ENCODE data around the gene ANGPTL3.
"Not testable (repeated sequence)": the region's sequence is repeated elsewhere in the genome, so short reads cannot be mapped to it uniquely, and the experiment has no call there.

Gene ANGPTL3, protein sequence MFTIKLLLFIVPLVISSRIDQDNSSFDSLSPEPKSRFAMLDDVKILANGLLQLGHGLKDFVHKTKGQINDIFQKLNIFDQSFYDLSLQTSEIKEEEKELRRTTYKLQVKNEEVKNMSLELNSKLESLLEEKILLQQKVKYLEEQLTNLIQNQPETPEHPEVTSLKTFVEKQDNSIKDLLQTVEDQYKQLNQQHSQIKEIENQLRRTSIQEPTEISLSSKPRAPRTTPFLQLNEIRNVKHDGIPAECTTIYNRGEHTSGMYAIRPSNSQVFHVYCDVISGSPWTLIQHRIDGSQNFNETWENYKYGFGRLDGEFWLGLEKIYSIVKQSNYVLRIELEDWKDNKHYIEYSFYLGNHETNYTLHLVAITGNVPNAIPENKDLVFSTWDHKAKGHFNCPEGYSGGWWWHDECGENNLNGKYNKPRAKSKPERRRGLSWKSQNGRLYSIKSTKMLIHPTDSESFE

GRCh38 chr1:62597281-62597680 lies at the start of gene ANGPTL3:
Gene ANGPTL3, plus strand, starts transcription at chr1:62597520. Its CDS starts 47 bp downstream, at chr1:62597567.
- DNase-seq, result no peak

DNA sequence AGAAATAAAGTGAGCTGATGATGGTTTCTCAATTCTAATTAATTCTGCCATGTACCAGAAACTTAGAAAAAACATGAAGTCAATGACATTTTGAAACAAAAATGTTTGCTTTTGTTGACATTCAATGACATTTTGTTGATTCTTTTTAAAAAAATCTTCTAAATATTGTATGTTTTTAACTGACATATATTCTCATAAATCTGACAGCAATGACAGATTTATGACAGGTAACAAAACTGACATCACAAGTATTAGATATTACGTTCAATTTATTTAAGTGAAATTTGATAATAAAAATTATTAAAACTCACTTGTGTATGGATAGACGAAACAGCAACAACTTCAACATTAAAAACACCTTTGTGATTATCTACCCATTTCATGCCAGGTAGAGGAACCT lies 36.0 kb upstream of the ANGPTL3 start:
- DNase-seq, result no peak

DNA sequence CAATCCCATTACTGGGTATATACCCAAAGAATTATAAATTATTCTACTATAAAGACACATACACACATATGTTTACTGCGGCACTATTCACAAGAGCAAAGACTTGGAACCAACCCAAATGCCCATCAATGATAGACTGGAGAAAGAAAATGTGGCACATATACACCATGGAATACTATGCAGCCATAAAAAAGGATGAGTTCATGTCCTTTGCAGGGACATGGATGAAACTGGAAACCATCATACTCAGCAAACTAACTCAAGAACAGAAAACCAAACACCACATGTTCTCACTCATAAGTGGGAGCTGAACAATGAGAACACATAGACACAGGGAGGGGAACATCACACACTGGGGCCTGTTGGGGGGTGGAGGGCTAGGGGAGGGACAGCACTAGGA lies 30.1 kb upstream of the ANGPTL3 start:
- DNase-seq, result not testable (repeated sequence)

DNA sequence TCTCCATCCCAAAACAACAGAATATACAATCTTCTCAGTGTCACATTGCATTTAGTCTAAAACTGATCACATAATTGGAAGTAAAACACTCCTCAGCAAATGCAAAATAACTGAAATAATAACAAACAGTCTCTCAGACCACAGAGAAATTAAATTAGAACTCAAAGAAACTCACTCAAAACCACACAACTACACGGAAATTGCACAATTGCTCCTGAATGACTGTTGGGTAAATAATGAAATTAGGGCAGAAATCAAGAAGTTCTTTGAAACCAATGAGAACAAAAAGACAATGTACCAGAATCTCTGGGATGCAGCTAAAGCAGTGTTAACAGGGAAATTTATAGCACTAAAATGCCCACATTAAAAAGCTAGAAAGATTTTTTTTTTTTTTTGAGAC lies 29.4 kb upstream of the ANGPTL3 start:
- DNase-seq, result not testable (repeated sequence)

- not testable (repeated sequence) for DNase-seq
Measured at GRCh38 chr1:62571517-62571916, 25.8 kb upstream of the ANGPTL3 start.

DNA sequence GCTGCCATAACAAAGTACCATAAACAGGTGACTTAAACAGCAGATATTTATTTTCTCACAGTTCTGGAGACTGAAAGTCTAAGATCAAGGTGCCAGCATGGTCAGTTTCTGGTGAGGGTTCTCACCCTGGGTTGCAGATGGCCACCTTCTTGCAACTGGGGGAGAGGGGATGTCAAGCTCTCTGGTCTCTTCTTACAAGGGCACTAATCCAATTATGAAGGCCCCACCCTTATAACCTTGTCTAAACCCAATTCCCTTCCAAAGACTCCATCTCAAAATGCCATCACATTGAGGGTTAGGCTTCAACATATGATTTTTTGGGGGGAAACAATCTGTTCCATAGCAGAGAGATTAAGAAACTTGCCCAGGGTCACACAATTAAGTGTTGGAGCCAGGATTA lies 24.8 kb upstream of the ANGPTL3 start:
- DNase-seq, result no peak

DNA sequence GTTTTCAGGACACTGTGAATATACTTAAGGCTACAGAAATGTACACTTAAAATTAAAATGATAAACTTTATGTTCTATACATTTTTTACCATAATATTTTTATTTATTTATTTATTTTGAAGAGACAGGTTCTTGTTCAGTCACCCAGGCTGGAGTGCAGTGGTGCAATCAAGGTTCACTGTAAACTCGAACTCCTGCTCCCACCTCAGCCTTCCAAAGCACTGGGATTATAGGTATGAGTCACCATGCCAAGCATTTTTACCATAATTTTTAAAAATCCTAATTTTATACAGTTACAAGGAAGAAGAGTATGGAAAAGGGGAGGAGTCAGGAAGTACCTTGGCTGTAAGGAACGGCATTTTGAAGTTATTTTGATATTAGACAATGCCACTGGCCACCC lies 23.6 kb upstream of the ANGPTL3 start:
- DNase-seq, result no peak

DNA sequence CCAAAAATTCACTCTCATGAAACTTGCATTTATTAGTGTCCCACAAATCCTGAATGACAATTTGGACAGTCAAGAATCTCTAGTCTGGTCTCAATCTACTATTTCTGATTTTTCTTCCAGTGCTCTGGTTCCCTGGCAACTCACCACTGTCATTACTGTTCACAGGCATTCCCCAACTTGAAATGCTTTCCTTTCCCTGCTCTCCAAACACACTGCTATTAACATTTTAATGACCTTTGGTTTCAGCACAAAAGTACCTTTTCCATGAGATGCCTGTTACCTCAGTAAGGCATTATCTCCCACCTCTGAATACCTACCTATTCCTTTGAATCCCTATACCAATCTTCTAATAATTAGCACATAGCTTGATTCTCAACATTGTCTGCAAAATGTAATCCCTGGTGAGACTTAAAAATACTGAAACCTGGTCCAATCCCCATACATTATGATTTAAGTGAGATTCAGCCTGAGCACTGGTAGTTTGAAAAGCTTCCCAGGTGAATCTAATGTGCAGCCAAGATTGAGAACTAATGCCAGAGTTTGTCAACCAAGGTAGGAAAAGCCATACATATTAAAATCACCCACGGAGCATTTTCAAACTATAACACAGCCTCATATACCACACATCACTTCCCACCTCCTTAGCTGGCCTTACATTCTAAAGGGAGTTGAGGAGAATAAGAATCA lies 11.7 kb upstream of the ANGPTL3 start:
- no peak for DNase-seq

DNA sequence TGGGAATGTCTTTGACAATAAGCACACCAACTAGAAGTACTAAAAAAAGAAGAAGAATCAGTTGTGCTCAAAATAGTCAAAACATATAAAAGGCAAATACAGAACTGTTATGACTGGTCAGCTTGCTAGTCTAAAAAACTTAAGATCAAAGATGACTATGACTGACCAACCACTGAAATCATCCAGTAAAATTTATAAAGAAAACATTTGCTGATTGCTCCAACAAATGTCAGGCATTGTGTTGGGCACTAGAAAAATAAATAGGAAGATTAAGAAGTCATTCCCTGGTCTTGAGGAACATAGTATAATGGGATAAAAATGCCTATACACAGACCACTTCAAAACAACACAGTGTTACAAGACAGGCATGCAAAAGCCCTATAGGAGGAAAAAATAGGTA lies 9.3 kb upstream of the ANGPTL3 start:
- no peak for DNase-seq

GRCh38 chr1:62589321-62589720 lies 8.0 kb upstream of the ANGPTL3 start:
- no peak for DNase-seq

DNA sequence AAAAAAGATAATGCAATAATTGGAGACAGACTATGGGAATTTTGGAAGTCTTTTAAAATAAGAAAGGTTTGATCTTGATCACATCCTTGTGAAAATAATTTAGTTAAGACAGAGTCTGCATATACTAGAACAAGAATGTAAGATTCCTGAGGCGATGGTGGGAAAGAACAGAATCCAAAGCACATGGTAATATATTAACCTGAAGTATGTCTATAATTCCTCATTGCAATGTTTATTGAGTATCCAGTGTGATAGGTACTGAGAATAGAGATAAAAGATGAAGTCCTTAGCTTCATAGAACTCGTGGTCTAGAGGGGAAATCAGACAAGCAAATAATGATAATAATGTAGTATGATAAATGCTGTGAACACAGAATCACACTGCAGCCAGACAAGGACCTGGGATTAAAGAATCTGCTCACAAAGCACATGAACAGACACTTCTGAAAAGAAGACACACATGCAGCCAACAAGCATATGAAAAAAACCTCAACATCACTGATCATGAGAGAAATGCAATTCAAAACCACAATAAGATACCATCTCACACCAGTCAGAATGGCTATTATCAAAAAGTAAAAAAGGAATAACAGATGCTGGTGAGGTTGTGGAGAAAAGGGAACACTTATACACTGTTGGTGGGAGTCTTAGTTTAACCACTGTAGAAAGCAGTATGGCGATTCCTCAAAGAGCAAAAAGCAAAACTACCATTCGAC lies 6.9 kb upstream of the ANGPTL3 start:
- no peak for DNase-seq

DNA sequence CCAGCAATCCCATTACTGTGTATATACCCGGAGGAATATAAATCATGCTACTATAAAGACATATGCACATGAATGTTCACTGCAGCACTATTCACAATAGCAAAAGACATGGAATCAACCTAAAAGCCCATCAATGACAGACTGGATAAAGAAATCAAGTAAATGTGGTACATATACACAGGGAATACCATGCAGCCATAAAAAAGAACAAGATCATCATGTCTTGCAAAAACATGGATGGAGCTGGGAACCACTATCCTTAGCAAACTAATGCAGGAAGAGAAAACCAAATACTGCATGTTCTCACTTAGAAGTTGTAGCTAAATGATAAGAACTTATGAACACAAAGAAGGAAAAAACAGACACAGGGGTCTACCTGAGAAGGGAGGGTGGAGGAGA lies 6.4 kb upstream of the ANGPTL3 start:
- no peak for DNase-seq

GRCh38 chr1:62593825-62594394 lies 3.4 kb upstream of the ANGPTL3 start:
- no peak for DNase-seq

- DNase-seq, result no peak
Measured at GRCh38 chr1:62595647-62596046, 1.7 kb upstream of the ANGPTL3 start.

- no peak for DNase-seq
Measured at GRCh38 chr1:62599044-62599443, 1.7 kb downstream of the ANGPTL3 start.

DNA sequence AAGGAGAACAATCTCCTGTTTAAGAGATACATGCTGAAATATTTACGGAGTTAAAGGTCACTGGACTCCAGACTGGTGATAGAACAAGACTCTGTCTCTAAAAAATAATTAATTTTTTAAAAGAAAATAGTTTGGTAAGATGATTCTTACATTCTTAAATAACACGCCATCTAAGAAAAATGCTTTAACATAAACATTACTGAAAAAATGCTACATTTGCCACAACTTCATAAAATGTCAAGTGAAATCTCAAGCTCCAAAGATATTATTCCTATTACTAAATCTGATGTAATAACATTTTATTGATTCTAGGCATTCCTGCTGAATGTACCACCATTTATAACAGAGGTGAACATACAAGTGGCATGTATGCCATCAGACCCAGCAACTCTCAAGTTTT lies 4.1 kb downstream of the ANGPTL3 start:
- no peak for DNase-seq

DNA sequence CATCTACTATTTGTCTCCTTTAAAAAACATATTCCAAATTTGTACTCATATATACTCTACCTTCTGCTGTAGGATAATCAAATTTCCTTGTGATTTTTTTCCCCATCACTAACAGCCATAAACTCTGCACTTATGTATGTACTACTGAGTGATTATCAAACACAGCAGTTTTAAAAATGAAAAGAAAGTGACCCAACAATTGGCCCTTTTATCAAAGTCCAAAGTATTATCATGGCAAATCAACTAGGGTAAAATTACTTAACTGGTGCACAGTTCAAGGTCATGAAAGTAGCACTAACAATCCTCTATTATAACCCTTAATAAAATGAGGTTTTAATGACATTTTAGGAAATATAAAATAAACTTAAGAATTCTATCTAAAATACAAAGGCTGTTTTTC lies 11.6 kb downstream of the ANGPTL3 start:
- DNase-seq, result no peak

DNA sequence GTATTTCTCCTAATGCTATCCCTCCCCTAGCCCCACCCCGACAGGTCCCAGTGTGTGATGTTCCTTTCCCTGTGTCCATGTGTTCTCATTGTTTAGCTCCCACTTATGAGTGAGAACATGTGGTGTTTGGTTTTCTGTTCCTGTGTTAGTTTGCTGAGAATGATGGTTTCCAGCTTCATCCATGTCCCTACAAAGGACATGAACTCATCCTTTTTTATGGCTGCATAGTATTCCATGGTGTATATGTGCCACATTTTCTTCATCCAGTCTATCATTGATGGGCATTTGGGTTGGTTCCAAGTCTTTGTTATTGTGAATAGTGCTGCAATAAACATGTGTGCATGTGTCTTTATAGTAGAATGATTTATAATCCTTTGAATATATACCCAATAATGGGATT lies 13.3 kb downstream of the ANGPTL3 start:
- not testable (repeated sequence) for DNase-seq

- DNase-seq, result no peak
Measured at GRCh38 chr1:62612770-62613169, 15.4 kb downstream of the ANGPTL3 start.

DNA sequence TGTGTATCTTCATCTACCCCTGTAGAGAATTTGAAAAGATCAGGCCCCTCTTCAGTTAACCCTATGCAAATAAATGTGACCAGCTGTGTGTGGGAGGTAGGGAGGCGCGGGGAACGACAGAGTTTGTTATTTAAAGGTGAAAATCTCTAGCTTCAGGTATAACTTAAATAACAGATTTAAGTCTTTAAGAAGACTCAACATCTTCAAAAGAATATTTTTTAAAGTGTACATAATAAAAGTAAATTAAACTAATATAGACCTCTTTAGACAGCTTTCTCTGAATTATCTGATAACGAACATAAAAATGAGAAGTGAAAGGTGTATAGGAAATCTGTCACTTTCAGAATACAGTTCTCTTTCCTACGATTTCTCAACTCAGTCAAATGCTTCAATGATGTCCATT lies 16.0 kb downstream of the ANGPTL3 start:
- DNase-seq, result no peak

DNA sequence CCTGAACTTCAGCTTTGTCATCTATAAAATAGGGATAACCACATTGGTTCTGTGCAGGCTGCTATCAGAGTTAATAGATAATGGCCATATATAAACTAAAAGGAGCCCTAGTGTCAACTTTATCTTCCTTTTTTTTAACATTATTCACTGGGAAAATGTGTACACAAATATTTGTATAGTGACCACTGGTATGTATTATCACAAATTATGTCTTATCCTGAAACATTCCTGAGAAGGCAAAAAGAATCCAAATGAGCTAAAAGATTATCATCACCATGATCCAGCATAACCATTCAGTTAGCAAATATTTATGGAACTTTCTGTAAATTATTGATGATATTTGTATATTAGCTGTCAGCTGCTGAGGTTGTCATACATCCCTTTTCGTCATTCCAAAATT lies 16.6 kb downstream of the ANGPTL3 start:
- no peak for DNase-seq

DNA sequence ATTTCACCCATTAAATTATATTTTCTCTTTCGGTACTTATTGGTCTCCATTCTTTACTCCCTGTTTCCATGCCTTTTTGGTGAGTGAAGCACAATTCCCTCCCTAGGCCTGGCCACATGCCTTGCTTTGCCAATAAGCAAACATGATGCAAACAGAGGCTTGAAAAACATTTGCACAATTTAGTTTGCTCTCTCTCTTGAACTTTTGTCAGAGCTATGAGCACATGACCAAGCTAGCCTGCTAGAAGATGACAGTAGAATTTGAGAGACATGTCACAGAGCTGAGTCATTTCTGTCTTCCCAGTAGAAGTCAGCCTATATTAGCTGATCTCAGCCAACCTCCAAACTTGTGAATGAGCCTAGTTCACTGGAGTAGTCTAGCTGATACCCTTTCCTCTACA lies 24.6 kb downstream of the ANGPTL3 start:
- DNase-seq, result peak in 1 of 2 experiments; percentile 6

GRCh38 chr1:62625415-62625814 lies 28.1 kb downstream of the ANGPTL3 start:
- DNase-seq, result no peak

Measured in NCI-H2081 (cell line).